Chondrocyte (in vitro differentiated cells): Measurements from ENCODE around the gene USP4. TPM values are rescaled to one million over a fixed set of nuclear protein-coding genes. Genes with fewer than 3 reads are reported as not detected.

Experiments
- DNase-seq: peaks from one replicate; pipeline ENCODE4 v3.0.0; 2021; ENCODE audit warnings: mixed read lengths, low spot score
- H3K27ac Mint-ChIP-seq: one replicate; pipeline ENCODE4 v1.8.0; 2021; ENCODE audit warnings: mild to moderate bottlenecking, moderate library complexity, mixed read lengths; ENCODE audit not compliant: unreplicated experiment
- H3K27me3 Mint-ChIP-seq: 2 replicates; pipeline ENCODE4 v1.8.0; 2021; ENCODE audit warnings: low read depth, mixed read lengths
- H3K36me3 Mint-ChIP-seq: 2 replicates; pipeline ENCODE4 v1.8.0; 2021; ENCODE audit warnings: low read depth, mixed read lengths
- H3K4me1 Mint-ChIP-seq: 2 replicates; pipeline ENCODE4 v1.8.0; 2021; ENCODE audit warnings: low read depth, mild to moderate bottlenecking, mixed read lengths
- H3K4me3 Mint-ChIP-seq: one replicate; pipeline ENCODE4 v1.8.0; 2021; ENCODE audit warnings: mild to moderate bottlenecking, moderate library complexity, mixed read lengths; ENCODE audit not compliant: unreplicated experiment
- H3K9me3 Mint-ChIP-seq: 2 replicates; pipeline ENCODE4 v1.8.0; 2021; ENCODE audit warnings: low read depth, mixed read lengths
- CTCF ChIP-seq: fragments of 200-600 bp; sonication (generic); IDR thresholded peaks from 2 replicates; pipeline ENCODE4 v1.5.0; 2021; ENCODE audit warnings: antibody characterized with exemption, mild to moderate bottlenecking, moderate library complexity
- total RNA-seq: library from RNA; stranded (reverse); gene quantifications from 3 replicates; pipeline ENCODE4 v1.2.1, GENCODE V29; 2021

The USP4 gene
- total RNA-seq, 1 donor from 2014 or later, result 31.9 TPM

GRCh38 chr3:49273825-49274532 is 65.9 kb downstream of the USP4 start:
- peaks cover 19% of the 10 kb centered on the region for H3K36me3 Mint-ChIP-seq
- H3K9me3 Mint-ChIP-seq, result no peaks in the 10 kb centered on the region
- no peak overlapping the region for H3K4me3 Mint-ChIP-seq
- H3K27ac Mint-ChIP-seq, result no peak overlapping the region
- no peak for DNase-seq
- no peaks in the 10 kb centered on the region for H3K27me3 Mint-ChIP-seq
- H3K4me1 Mint-ChIP-seq, result peaks cover 3% of the 10 kb centered on the region
- TF ChIP-seq CTCF, result no peak

- H3K4me3 Mint-ChIP-seq, result no peak overlapping the region
- no peaks in the 10 kb centered on the region for H3K9me3 Mint-ChIP-seq
- DNase-seq, result no peak
- H3K27me3 Mint-ChIP-seq, result no peaks in the 10 kb centered on the region
- no peak for TF ChIP-seq CTCF
- H3K36me3 Mint-ChIP-seq, result peaks cover 13% of the 10 kb centered on the region
- H3K27ac Mint-ChIP-seq, result no peak overlapping the region
- peaks cover 2% of the 10 kb centered on the region for H3K4me1 Mint-ChIP-seq
Observed at GRCh38 chr3:49271047-49271446, 68.8 kb downstream of the USP4 start.

- H3K36me3 Mint-ChIP-seq, result peaks cover 13% of the 10 kb centered on the region
- no peak for DNase-seq
- no peak for TF ChIP-seq CTCF
- no peaks in the 10 kb centered on the region for H3K27me3 Mint-ChIP-seq
- H3K4me3 Mint-ChIP-seq, result no peak overlapping the region
- no peaks in the 10 kb centered on the region for H3K9me3 Mint-ChIP-seq
- H3K27ac Mint-ChIP-seq, result no peak overlapping the region
- H3K4me1 Mint-ChIP-seq, result peaks cover 2% of the 10 kb centered on the region
Observed at GRCh38 chr3:49270156-49270500, 69.7 kb downstream of the USP4 start.

- Mint-ChIP-seq H3K27me3 (no peaks in the 10 kb centered on the region), H3K27ac (no peak overlapping the region), H3K36me3 (peaks cover 13% of the 10 kb centered on the region), H3K4me3 (no peak overlapping the region), H3K9me3 (no peaks in the 10 kb centered on the region), H3K4me1 (peaks cover 2% of the 10 kb centered on the region)
- DNase-seq, result no peak
- no peak for TF ChIP-seq CTCF
Observed at GRCh38 chr3:49269443-49270155, 70.3 kb downstream of the USP4 start.

- DNase-seq, result no peak
- H3K36me3 Mint-ChIP-seq, result peaks cover 9% of the 10 kb centered on the region
- H3K9me3 Mint-ChIP-seq, result no peaks in the 10 kb centered on the region
- no peak overlapping the region for H3K4me3 Mint-ChIP-seq
- no peak for TF ChIP-seq CTCF
- peaks cover 2% of the 10 kb centered on the region for H3K4me1 Mint-ChIP-seq
- no peak overlapping the region for H3K27ac Mint-ChIP-seq
- no peaks in the 10 kb centered on the region for H3K27me3 Mint-ChIP-seq
Observed at GRCh38 chr3:49266410-49267095, 73.3 kb downstream of the USP4 start.
